NOMO-1 treated with DMSO at 0.1 percent for 48 hours (cell line): ENCODE measurements around the gene DNAAF1.

ENCODE experiments used
- DNase-seq: peaks from one replicate; lab custom pipeline; 2025; ENCODE audit not compliant: unreplicated experiment; lab: John Stamatoyannopoulos, UW

The DNAAF1 gene

DNA sequence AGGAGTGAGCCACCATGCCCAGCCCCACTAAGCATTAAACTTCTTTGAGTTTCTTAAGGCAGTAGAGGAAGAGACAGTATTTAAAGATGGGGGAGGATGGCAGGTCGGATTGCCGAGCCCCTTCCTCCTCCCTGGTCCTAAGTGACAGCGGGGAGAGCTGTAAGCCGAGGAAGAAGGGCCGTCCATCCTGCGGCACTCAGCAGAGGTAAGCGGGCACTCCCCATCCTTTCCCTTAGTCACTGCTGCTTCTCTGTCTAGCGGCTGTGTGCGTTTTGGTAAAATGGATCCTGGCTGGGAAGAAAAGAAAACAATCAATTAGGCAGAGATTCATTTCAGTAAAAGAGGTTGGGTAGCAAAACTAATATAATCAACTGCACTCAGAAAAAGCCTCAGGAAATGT is 13.9 kb downstream of the DNAAF1 start:
- no peak for DNase-seq

DNA sequence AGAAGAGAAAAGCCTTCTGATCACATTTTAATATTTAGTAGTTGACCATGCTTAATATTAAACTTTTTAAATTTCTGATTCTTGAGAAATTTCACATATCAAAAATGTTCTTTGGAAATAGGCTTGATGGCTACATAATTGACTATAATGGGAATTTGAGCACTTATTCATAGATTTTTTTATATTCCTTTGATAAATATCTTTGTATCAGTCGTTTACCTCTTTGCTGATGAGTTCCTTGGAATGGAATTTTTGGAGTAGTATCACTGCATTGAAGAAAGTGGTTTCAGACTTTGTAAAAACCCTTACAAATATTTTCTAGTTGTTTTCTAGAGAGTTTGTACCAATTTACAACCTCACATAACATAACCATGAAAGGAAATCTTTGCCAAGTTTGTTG is 14.7 kb downstream of the DNAAF1 start:
- no peak for DNase-seq

DNA sequence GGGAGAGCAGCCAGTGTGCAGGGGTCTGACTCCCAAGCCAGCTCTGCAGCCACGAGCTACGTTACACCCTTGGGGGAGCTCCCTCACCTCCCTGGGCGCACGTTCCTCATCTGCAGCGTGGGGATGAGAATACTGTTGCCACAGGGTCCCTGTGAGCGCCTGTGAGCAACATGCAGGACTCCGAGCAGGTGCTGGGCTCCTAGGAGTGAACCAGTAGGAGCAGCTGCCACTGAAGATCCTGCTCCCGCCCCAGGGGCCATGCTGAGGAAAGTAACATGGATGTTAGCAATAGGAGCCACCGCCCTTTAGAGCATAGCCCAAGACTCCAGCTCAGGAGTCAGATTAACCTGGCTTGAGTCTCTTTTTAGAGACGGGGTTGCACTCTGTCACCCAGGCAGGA is 15.9 kb downstream of the DNAAF1 start:
- no peak for DNase-seq

DNA sequence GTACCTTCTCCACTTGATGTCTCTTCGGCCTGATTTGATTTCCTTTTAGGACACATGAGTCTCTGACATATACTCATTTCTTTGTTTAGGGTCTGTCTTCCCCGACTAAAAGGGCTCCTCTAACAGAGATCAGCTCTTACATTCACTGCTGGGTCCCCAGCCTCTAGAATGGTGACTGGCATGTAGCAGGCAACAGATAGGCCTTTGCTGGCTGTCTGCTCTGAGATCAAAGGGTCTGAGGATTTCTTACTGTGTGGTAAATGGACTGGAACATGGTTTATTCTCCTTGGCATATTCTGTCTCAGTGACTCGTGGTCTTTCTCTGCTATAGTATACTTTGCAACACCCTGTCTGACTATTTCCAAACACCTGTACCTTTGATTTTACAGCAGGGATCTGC is 16.7 kb downstream of the DNAAF1 start:
- DNase-seq, result no peak

DNA sequence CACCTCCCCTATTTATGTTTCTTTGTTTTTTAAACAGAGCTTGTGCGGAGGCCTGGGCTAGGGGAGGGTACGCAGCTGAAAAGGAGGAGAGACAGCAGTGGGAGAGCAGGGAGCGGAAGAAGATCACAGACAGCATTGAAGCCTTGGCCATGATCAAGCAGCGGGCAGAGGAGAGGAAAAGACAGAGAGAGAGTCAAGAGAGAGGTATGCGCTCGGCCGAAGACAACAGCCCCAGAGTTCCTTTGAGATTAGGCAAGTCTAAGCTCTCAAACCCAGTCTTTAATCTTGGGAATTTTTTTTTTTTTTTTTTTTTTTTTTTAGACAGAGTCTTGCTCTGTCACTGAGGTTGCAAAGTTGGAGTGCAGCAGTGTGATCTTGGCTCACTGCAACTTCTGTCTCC is 20.6 kb downstream of the DNAAF1 start:
- no peak for DNase-seq

DNA sequence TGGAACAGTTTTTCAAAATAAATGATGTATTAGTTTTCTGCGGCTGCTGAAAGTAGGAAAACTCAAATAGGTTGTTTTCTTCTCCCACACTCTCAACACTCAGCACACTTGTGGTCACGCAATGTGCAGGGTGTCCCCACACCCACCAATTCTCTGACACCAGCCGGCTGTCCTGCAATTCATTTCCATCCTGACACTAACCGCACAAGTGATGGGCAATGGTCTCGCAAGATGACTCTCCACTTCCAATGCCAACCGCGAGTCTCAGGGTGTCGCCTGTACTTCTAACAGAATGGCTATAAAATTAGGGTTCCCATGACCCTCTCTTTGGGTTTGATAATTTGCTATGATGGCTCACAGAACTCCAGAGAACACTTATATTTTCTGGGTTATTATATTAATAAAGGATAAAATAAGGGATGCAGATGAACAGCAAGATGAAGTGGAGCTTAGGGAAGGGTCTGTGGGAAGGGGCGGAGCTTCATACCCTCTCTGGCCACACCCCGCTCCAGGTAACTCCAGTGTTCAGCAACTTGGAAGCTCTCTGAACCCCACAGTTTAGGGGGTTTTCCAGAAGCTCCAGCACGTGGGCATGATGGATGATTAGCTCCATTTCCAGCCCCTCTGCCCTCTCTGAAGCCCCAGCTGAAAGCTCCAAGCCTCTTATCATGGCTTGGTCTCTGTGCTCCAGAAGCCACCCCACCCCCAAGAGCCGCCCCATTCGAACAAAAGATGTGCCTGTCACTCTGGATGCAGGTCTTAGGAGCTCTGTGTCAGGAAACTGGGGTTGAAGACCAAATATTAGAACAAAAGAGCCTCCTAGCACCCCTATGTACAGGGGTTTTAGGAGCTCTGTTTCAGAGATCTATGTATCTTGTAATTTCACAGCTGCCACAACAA is 21.9 kb downstream of the DNAAF1 start:
- DNase-seq, result no peak

DNA sequence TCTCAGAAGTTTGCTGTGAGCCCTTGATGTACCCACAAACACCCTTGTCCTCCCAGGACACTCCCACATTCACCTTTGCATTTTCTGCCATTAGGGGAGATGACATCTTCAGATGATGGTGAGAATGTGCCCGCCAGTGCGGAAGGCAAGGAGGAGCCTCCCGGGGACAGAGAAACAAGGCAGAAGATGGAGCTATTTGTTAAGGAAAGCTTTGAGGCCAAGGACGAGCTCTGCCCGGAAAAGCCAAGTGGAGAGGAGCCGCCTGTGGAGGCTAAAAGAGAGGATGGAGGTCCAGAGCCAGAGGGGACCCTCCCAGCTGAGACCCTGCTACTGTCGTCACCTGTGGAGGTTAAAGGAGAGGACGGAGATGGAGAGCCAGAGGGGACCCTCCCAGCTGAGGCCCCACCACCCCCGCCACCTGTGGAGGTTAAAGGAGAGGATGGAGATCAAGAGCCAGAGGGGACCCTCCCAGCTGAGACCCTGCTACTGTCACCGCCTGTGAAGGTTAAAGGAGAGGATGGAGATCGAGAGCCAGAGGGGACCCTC is 24.7 kb downstream of the DNAAF1 start:
- DNase-seq, result no peak

DNA sequence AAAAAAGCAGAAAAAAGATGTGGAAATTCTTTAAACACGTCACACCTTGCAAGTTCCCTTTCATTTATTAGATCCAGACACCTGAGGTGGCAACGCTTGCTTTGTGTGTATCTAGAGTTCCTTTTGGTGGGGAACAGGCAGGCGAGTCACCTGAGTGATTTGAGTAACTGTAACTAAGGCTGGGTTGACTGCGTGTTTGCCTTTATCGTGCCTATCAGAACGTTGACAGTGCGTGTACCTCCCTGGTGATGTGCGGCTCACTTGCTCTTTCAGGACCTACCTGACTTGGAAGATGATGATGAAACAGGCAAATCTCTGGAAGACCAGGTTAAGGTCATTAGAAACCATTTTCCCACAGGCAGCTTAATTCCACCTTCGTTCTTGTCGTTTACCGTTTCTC is 29.3 kb downstream of the DNAAF1 start:
- DNase-seq, result no peak

DNA sequence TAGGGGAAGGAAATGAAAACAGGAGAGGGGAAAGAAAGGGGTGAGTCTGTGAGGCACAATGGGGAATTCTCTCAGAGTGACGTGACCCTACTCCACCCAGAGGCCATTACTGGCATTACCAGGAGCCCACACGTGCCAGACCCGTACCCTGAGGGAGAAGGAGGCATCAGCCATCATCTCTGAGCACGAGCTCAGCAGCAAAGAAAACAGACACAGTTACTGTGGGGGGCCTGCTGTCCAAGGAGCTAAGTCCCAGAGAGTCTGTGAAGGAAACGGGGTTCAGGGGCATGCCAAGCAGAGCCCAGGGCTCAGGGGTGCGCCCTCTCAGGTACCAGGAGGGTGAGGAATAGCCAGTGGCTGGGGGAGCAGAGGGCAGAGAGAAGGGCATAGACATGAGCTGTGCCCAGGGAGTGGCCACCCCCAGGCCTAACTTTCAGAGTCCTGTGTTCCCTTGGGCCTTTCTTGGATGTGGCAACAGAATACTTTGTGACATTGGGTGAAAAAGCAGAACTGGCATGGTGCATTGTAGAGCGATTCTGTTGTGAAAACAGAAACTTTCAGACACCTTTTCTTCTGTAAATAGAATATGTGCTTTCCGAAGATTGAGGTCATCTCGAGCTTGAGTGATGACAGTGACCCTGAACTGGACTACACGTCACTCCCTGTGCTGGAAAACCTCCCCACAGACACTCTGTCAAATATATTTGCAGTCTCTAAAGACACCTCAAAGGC is 30.4 kb downstream of the DNAAF1 start:
- peak; percentile 87 for DNase-seq

DNA sequence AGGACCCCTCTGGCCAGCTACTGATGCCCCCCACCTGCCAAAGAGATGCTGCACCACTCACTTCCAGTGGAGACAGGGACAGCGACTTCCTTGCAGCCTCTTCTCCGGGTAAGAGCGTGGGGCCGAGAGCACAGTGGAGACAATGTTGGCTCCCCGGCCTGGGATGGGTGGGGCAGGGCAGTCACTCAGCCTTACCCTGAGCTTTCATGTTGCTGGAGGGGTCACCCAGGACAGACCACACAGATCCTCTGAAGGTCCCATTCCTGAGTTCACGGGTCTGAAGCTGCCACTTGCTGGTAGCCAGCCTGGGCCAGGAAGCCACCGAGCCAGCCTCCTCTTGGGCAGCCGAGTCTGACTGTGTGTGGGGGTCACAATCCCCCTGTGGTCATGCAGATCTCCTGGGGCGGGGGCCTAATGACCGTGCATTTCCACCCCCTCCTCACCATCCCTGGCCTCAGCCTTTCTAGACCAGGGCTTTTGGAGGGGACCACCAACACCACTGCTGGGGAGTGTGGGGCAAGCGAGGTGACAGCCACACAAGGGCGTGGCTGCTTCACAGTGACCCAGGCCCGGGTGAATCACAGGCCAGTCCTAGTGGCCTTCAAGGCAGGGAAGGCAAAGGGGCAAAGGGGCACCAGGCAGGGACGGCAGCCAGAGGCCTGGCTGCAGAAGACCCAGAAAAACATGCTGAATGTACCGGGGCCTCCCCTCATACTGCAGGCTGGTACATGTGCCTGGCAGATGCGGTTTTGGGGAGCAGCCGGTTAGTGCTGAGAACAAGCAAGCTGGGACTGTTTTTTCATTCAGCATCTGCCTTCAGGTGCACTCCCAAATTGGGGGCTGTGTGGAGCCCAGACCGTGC is 31.3 kb downstream of the DNAAF1 start:
- DNase-seq, result no peak

DNA sequence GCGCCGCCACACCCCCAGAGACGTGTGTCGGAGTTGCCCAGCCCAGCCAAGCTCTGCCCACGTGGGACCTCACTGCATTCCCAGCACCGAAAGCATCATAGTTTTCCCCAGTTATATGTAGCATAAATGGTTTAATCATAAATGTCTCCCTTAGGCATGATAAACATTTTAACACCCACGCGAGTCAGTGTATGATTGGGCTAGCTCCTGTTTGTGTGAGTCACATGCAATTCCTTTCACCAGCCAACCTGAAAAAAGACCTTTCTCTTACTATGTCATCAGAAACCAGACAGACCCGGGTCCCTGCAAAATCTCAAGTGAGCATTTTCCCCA is 32.6 kb downstream of the DNAAF1 start:
- DNase-seq, result no peak

DNA sequence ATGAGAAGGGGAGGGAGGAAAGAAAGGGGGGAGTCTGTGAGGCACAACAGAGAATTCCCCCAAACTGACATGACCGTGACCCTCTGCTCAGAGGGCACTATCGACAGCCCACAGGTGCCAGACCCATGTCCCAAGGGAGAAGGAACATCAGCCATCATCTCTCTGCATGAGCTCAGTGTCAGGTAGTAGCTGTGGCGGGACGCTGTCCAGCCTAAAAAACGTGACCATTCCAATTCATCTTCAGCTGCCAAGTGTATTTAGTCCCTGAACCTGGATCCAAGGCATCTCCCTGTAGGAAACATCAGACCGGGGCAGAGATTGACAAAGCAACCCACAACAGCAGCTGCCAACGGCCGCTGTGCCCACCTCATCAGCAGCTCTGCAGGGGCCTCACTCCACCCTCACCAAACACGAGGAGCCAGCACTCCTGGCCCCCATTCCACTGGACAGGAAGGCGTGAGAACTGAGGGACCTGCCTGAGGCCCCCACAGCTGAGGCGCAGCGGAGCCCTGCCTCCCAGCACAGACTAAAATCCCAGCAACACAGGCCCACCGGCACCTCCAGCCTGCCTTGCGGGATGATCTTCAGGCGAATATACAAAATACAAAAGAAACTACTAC is 33.1 kb downstream of the DNAAF1 start:
- no peak for DNase-seq

DNA sequence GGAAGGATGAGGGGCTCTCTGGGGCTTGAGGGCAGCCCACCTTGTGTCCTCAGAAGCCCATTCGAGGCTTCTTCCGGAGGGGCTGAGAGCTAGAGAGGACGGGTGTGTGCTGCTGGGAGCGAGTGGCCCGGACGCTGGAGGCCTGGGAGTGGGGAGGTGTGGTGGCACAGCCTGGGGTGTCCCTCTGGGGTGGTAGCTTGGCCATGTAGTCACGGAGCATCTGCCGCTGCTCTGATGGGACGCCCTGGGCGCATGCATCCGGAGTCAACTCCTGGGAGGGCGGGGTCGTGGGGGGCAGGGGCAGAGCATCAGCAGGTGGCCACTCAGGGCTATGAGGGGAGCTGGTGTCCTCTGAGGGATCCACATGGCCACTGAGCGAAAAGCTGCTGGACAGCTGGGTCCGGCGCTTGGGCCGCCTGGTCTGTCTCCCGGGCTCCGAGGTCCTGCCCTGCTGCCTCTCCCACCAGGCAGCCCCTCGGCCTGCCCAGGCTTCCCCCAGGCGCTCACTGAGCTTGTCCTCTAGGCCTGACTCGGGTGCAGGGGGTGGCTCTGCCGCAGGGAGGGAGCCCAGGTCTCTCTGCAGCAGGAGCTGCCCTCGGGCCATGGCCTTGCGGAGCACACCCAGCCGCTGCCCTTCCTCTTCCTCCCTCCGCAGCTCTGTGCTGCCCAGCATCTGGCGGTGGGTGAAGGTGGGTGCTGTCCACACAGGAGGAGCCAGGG is 33.9 kb downstream of the DNAAF1 start:
- DNase-seq, result no peak

DNA sequence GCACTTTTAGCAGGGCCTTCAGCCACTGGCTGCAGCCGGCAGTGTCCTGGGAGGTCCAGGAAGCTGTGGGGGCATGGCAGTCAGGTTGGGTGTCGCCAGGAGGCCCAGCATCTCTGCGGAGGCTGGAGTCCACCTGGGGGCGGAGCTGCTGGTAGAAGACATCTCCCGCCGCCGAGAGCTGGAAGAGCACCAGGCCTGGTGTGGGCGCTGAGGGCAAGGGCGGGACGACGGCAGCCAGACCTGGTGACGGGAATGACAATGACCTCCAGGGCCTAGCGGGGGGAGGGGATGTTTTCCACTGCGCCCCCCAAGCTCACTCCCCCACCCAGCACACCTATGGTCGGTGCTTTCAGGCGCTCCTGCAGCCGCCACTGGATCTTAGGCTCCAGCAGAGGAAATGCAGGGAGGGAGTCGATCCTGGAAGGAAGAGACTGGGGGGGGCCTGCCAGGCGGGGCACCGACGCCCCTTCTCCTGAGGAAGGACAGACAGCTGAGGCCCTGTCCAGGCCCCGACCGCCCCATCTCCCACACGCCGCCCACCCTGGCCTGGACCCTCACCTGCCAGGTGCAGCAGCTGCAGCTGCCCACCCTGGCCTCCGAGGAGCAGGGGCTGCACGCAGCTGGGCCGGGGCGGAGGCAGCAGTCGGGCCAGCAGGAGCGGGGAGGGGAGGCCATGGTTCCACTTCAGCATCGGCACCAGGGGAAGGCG is 34.7 kb downstream of the DNAAF1 start:
- no peak for DNase-seq

DNA sequence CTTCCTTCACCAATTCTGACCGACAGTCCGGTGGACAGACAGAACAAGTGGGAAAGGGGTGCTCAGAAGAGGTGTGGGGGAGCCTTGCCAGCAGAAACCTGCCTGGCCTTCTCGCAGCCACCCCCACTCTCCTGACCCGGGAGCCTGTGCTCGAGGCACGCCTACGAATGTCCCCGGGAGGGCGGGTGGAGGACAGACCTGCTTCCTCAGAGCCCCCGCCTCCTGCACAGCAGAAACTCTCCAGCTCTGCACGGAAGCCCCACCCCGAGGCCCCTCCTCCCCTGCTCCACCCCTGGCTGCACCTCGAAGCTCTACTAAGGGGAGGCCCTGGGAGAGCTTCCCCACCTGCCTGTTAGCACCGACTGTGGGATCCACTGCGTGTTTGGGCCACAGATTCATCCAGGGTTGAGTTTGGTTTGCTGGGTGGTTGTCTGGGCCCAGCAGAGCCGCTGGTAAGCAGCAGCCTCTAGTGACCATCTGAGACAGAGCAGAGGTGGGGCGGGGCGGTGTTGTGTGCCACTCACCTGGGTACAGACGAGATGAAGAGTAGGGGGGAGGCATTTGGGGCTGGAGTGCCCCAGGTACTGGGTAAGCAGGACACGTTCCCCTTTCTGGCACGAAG is 35.5 kb downstream of the DNAAF1 start:
- DNase-seq, result no peak

DNA sequence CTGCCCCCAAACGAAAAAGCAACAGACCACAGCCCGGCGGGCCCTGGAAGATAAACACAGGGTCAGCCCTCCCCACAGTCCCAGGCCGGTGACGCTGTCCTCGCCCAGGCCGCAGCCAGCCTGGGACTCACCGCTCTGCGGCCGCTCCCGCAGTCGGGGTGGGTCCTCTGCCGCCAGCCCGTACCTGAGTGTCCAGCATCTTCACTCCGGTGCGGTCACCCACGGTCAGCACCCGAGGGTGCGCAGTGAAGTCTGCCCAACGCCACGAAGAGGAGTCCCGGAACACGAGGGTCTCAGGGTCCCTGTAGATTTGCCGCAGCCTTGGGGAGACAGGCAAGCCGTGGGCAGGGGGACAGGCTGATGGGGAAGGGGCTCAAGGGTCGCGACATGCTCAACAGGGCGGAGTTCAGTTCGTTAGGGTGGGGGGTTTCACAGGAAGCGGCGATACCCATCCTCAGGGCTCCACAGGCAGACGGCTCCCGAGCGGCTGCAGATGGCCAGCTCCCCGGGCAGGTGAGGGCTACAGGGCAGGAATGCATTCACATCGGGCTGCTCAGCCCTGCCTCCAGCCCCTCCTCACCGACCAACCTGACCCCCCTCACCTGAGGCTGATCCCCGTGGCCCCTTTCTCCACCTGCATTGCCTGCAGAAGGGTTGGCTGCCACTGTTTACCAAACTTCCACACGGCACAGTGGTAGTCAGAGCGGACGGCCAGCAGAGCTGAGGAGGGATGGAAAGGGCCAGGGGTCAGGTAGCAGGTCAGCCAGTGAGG is 36.2 kb downstream of the DNAAF1 start:
- DNase-seq, result no peak

DNA sequence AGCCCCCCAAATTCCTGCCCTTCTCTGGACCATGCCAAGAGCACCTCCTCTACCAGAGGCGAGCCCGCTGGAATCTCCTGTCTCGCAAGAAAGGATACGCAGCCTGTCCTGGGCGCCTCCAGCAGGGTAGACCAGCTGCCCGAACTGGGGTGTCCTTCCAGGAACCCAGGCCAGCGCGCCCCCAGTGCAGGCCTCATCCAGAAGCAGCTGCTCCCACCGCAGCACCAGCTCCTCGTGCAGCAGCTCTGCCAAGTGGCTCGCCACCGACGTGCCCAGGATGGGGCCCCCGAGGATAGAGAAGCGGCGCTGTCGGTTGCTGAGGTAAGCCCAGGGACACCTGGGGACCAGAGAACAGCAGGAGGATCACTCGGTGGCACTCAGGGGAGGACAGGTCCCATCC is 37.0 kb downstream of the DNAAF1 start:
- no peak for DNase-seq
